Smooth muscle cell of the brain vasculature (primary cell): ENCODE results near the gene DSCAM.

ENCODE experiments used
- DNase-seq: peaks from one replicate; pipeline ENCODE4 v3.0.0-alpha.2; 2012; ENCODE audit warnings: low read depth, low spot score

DSCAM gene

DNA sequence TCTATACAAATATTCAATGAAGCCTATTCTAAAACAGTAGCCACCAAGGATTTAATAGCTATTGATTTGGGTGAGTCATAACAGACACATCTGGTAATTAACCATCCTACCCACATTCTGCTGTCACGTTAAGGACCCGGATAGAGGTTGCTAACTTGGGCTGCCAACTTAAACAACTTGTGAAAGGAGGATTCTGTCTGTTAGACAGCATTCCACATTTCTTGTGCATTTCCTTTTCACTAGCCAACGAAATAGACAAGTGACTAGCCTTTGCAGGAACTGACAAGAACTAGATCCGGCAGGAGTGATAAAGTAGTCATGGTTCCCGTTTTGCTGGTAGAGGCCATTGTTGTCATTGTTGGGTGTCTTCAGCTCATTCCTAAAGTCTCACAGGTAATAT, 9.5 kb downstream of the DSCAM start:
- no peak for DNase-seq

DNA sequence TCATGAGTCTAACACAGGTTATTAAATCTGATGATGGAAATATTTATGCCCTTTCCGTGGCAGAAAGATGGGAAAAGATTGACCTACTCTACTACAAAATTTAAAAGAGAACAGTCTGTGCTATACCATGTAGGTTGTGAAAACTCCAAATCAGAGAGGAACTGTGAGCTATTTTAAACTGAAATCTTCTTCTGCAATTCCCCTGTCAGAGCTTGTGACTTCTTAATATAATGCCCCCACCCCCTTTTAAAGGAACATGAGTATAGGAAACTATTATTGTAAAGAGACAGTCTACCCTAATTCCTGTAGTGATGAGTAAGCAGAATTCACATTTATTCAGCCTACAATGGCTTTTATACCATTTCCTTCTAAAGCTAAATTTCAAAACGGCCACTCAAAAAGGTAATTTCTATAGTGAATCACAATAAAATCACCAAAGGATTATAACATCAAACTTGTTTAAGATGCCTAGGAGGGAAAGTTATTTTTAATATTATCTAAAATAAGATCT, 11.7 kb downstream of the DSCAM start:
- DNase-seq, result no peak

DNA sequence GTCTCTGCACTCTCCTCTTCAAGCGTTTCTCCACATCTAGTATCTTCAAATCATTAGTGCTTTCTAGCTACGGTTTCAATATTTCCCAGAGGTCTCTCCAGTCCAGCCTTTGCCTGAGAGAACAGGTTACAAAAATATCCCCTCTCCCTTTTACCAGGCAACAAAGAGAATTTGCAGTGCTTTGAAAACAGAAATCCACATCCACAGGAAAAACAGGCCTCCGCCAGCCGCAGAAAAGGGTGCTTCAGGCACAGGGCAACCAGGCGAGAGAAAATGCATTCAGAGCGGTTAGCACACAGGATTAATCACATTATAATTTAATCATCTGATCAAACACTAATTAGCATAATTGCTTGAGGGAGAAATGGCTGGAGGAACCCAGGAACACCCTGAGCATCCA, 13.8 kb downstream of the DSCAM start:
- no peak for DNase-seq

DNA sequence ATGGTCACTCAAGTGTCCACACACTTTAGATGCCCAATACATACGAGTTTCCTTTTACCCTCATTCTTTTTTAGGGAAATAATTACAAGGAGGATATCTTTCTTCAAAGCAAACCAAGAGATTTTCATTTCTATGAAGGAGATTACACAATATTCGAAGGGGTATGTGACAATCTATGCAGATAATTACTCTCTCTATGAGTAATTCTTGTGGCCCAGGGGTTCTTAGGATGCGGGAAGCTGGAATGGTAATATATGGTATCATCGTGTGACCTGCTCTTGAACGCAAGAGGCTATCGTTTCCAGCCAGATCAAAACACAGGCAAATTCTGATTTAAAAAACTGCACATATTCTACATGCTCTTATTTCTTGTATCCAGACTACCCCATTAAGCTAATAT, 14.6 kb downstream of the DSCAM start:
- DNase-seq, result no peak

DNA sequence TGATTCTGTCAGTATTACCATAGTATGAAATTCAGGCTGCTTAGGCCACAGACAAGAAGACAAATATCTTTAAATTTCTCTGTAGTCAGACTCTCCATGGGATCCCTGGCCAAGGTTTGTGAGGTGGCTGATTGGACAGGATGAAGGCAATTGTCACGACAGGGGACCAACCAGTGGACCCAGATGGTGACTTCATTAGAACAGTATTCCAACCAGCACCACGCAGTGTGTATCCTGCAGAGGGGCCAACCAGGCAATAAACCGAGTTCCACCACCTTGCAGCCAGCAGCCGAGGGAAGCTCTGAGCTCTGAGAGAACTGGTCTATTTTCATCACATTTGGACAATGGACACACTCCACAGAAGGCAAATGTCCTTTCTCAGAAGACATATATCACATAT, 16.1 kb downstream of the DSCAM start:
- no peak for DNase-seq

DNA sequence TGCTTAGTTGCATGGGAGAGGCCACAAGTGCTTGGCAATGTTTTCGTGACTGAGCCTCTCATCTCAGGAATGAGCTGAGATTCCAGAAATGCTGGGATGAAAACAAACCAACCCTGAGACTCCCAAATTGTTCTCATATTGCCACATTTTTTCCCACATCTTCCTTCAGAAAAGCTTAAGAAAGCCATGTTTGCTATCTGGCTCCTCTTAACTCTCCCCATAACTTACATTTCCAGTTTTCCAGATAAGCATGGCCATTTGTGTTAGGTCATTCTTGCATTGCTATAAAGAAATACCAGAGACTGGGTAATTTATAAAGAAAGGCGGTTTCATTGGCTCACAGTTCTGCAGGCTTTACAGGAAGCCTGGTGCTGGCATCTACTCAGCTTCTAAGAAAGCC, 17.2 kb downstream of the DSCAM start:
- no peak for DNase-seq

DNA sequence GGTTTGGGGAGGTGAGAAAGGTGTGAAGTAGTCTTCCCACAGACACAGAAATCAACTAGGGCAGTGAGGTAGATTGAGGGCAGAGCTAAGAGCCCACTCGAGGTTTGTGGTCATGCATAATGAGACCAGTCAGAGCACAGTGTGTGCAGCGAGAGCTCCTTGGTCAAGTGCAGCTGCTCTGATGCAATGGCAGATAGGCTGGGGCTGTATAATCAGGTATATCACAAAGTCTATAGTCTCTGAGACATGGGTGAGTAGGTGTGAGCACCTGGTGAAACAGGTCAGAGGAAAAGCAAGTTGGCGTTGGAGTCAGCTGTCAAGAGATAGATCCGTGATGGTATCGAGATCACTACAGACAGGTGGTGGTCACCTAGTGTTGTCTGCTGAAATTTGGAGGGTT, 17.6 kb downstream of the DSCAM start:
- no peak for DNase-seq

DNA sequence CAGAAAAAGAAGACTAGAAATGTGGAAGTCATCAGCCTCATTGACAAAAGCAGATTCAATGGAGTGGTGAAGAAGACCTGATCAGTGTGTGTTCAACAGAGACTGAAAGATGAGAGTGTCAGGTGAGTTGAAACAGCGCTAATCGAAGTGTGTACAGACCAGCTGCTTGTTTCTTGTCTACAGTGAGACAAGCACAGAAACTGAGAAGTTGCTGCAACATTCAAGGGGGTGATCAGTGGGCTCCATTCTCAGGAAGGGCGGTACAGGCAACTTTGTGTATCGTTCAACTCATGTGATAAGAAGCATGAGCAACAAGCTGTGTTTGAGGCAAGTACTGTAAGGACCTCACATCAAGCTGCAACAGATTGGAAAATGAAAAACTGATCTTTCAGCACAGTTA, 19.4 kb downstream of the DSCAM start:
- DNase-seq, result no peak

DNA sequence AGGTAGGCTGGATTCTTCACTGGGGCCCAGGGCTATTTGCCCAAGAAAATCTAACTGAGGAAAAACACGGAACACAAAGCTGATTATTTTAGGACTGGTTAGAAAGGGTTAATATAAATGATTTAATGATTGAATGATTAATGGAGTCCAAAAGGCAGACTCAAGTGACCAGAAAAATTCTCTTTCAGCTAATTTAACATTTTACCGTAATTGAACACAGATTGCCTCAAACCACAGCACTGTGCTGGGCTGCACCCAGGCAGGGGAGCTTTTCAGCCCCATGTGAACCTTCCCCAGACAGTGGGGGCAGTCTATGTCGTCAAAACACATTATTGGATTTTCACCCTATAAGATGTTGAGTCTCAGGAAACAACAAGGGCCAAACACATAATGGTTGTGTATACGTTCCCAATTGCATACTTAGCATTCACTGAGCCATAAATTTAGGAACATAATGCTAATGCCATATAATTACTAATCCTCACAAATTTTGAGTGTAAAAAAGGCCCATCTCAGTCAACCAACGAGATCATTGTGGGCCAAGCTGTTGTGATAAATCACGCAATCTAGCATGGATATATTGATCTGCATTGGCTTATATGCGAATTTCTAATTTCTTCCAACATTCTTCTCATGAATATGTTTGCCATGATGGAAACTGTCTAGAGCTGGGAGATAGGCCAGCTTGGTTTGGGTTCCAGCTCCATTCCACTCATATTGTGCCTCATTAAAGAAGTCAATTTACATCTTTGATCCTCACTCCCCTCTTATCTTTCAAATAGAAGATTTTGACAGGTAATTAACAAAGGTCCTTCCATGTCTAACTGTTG, 27.7 kb downstream of the DSCAM start:
- DNase-seq, result no peak

DNA sequence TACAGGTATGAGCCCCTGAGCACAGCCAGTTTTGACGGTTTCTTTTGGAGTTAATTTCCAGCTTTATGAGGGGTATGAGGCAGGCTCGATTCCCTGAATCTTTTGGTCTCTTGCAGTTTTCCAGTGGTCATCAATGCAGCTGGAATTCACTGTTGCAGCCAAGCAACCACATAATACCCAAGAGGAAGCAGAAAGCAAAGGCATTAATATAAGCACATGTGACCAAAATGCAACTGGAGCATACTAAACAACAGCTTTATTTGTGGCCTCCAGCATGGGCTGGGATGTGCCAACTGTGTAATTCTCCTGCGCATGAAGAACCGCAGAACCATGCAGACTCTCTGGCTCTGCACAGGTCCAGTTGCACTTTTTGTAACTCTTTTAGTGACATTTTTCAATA, 33.0 kb downstream of the DSCAM start:
- no peak for DNase-seq

DNA sequence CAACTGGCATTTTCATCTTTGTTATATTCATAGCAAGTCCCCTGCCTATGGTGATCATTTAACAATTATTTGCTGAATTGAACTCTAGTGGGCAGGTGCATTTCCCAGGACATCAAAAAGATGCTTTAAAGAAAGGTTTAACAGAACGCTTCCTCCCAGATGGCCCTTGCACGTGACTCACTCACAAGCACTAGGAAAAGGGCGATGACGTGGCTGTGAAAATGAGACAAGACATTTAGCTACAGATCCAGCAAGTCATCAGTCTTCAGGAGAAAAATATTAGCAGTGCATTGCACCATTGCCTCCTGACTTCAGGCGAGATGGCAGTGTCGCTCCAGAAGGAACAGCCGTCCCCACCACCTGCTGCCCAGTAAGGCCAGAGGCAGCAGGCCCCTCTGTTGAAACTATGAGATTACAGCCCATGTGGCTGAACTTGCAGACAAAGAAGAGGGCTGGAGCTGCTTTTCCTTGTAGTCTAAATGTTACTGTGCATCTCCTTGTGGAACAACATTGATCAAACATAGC, 37.2 kb downstream of the DSCAM start:
- DNase-seq, result no peak

DNA sequence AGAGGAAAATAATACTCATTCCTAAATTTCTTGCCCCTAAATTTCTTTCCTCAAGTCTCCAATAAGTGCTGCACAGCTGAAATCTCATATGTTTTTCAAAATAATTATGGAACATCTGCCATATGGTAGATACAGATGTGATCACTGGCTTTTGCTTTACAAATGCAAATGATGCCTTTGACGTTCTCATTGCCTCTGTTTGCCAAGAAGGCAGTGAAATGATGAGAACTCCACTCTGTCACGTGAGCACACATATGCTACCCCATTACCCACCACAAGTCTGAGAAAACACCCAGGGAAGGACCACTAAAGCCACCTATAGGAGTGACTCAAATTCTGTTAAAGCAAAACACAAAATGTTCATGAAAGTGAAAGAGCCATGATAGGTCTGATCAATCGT, 43.9 kb downstream of the DSCAM start:
- no peak for DNase-seq

DNA sequence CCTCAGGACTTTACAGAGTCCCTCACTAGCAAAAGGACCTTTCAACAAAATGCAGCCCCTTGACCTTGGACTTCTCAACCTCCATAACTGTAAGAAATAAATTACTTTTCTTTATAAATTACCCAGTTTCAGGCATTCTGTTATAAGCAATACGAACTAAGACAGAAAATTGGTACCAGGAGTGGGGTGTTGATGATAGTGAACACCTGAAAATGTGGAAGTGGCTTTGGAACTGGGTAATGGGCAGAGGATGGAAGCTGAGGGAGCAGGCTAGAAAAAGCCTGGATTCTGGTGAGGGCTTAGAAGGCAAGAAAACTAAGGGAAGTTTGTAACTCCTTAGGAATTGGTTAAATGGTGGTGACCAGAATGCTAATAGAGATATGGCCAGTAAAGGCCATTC, 46.8 kb downstream of the DSCAM start:
- DNase-seq, result no peak

DNA sequence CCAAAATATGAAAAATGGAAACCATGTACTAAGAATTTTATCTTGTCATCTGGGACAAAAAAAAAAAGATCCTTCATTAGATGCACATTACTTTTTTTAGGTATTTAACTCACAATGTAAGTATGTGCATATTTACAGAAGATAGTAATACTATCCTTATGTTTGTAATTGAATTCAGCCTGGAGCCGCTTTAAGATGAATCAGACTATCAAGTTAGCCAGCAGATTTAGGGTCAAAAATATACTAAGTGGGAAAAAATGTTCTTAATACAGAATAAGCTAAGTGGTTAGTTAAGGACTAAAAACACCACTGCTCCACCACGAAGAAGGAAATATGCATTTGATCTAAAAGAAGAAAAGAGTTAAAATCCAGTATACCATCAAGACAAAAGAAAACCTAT, 49.1 kb downstream of the DSCAM start:
- no peak for DNase-seq

DNA sequence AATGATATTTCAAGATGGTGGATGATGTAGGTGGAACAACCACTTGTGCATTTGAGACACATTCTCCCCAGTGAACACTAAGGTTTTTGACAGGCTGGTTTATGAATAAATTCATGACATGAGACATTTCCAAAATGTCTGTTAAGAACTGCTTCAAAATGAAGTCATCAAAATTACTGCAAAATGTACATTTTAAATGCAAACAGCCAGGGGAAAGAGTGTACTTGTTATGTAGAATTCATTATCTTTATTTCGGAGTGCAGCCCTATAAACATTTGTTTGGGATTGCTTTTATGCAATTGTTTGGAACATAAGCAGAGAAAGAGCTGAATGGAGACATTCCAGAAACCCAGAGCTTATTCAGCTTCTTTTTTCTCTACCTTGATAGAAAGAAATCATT, 49.5 kb downstream of the DSCAM start:
- no peak for DNase-seq

DNA sequence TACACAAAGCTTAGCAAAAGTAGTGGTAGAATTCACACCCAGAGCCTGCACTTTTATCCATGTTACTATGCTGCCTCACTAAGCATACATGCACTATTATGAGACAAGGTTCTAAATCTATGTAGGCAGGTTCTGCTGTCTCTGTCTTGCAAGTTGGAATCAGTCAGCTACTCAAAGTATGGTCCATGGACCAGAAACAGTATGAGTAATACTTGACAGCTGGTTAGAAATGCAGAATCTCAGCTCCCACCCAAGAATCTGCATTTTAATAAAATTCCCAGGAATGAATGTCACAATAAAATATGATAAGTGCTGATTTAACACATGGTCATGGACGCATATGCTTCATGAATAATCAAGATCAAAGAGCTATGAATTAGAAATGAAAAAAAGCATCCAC, 50.5 kb downstream of the DSCAM start:
- DNase-seq, result no peak

DNA sequence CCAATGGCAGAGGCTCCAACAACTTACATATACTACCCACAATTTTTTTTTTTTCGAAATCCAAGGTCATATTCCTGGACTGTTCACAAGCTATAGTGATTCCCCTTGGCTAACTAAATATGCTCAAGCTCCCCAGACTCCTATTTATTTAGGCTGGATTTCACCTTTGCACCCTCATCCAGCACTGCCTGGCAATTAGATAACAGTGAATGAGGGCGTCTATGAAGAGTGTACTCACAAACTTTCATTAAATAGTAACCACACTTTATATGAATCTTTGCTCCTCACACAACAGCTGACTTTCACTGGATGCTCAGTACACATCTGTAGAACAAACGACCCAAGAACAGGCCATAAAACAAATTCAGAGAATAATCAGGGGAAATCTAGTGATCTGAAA, 51.6 kb downstream of the DSCAM start:
- DNase-seq, result no peak

DNA sequence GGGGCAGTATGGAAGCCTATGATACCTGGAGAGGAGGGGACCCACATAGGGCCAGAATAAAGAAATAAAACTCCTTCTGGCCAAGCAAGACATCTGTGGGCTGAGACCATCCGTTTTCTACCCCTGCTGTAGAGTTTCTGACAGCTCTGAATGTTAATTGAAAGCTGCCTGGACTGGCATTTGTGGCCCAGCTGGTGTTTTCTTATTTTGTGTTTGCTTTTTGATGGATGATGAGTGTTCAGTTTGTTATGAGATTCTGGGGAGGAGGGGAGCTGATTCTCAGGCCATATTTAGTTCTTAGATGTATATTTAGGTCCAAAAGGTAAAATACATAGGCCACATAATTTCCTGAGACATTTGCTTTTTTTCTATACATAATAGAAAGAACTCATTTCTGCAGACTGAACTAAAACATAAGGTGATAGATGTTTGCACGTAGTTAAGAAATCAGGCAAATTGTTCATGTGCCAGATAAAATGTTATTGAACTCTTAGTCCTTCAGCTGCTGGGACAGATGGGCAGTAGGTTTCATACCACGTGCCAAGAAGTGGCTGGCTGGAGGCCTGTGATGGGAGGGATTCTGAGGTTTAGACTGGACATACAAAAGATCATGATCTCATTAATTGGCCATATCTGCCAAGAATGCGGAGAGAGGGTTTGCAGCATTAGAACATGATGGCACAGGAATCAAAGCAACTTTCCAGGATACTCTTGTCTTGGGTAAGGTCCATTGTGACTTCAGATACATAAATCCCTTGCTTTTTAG, 54.1 kb downstream of the DSCAM start:
- no peak for DNase-seq

DNA sequence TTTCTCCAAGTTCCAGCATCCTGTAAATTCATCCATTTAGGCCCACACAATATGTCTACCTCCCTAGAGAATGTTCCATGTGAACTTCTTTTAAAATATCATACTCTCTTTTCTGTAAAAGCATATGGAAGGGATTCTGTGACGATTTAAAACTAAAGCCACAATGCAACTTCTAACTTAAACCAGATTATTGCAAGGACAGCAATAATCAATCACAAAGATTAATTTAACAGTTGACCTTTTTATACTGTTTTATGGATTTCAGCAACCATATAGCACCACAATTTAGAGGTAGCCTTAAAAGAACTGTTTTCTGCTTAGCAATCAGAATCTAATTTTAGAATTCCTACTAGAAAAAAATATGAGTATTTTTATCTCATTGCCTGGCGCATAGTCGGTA, 58.3 kb downstream of the DSCAM start:
- no peak for DNase-seq

DNA sequence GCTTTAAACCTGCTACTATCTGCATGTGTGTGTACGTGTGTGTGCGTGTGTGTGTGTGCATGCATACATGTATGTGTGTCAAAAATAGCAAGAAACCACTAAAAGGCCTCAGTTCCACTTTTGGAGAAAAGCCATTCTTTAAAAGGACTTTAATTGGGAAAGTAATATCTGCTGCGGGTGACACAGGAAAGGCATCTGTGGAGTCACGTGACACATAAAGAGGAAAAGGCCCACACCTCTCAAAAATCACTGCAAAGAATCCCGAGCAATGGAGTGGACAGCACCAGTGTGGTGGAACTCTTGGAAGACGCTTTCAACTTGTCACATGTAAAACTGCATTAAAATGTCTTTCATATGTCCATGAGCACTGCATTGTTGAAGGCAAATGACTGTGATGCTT, 63.6 kb downstream of the DSCAM start:
- DNase-seq, result no peak

DNA sequence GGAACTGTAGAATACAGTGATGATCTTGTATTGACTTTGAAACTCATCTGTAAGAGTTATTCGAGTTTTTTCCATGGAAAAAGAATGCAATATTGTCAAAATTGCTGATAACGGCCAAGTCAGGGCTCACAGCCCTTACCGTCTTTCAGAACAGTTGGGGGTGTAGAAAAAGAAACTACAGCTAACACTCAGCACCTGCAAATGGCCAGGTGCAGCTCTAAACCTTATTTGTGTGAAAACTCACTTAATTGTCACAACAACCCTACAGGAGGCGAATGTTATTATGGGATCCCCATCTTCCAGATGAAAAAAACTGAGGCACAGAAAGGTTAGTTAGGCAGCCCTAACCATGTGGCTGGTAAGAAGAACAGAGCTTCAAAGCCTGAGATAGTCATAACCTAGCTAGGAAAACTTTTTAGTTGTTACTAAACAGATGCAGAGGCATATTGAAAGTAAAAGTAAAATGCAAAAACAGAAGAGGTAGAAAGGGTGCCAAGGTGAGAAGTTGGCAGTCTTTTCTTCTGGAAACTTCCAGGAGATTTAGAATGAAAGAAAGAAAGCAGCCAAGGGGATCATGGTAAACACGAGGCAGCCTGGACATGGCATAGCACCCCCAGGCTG, 76.4 kb downstream of the DSCAM start:
- DNase-seq, result no peak

DNA sequence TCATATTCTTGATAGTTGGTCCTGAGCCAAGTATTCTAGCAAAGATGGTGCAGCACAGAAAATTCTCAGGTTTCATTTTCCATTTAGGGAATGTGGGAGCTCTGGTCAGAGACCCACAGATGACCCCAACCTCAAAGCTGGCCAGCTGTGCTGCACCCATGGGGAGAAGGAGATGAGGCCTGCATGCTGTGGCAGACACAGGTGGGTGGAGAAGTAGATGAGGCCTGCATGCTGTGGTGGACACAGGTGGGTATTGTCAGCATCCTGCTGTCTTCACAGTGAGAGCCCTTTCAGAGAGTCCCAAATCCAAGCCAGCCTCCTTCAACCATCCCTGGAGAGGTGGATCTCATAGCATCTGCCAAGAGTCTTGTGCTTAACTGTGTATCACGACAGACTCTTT, 77.7 kb downstream of the DSCAM start:
- DNase-seq, result no peak
